A673 (cell line): Measurements from ENCODE around the gene NR5A2. TPM values are rescaled to one million over a fixed set of nuclear protein-coding genes. Genes with fewer than 3 reads are reported as not detected.

Experiments
- BruUV-seq: library from RNA; stranded (reverse); fragments of 400-500 nt; replicated peaks from 2 replicates; lab custom pipeline; 2021; lab: Mats Ljungman, UMichigan
- CTCF ChIA-PET: fragments of 300-600 bp; sonication (Branson Sonifier 250); formaldehyde crosslinking; loops from one replicate; lab custom pipeline; 2022; ENCODE audit warnings: antibody characterized with exemption; lab: Charles Lee
- POLR2A ChIA-PET: fragments of 300-600 bp; sonication (Branson Sonifier 250); formaldehyde crosslinking; loops from one replicate; lab custom pipeline; 2022; ENCODE audit warnings: antibody characterized with exemption; ENCODE audit not compliant: low non-redundant PET; lab: Charles Lee
- DNase-seq: peaks from one replicate; pipeline ENCODE4 v3.0.0-alpha.2; 2015; ENCODE audit warnings: low spot score
- H3K27ac ChIP-seq: fragments of 200-600 bp; sonication (generic); 2 replicates; pipeline ENCODE4 v1.5.1; 2016; ENCODE audit warnings: mixed run types, low read depth, mild to moderate bottlenecking, mixed read lengths, antibody characterized with exemption, low read length; ENCODE audit not compliant: poor library complexity, severe bottlenecking
- H3K27me3 ChIP-seq: fragments of 200-600 bp; sonication (generic); replicated peaks from 2 replicates; pipeline ENCODE4 v1.6.1; 2017; ENCODE audit warnings: mixed run types, low read depth, mild to moderate bottlenecking, mixed read lengths, antibody characterized with exemption, low read length; ENCODE audit not compliant: insufficient read depth, poor library complexity
- H3K36me3 ChIP-seq: fragments of 200-600 bp; sonication (generic); 2 replicates; pipeline ENCODE4 v1.6.1; 2016; ENCODE audit warnings: mixed run types, mild to moderate bottlenecking, mixed read lengths, antibody characterized with exemption, low read length; ENCODE audit not compliant: insufficient read depth, poor library complexity, severe bottlenecking
- H3K4me1 ChIP-seq: fragments of 200-600 bp; sonication (generic); 2 replicates; pipeline ENCODE4 v1.6.1; 2017; ENCODE audit warnings: mixed run types, mild to moderate bottlenecking, mixed read lengths, antibody characterized with exemption, low read length; ENCODE audit not compliant: insufficient read depth, poor library complexity, severe bottlenecking
- H3K4me3 ChIP-seq: fragments of 200-600 bp; sonication (generic); 2 replicates; pipeline ENCODE4 v1.5.1; 2016; ENCODE audit warnings: low read depth, mixed run types, mild to moderate bottlenecking, mixed read lengths, low read length; ENCODE audit not compliant: poor library complexity, severe bottlenecking
- H3K9me3 ChIP-seq: fragments of 200-600 bp; sonication (generic); 2 replicates; pipeline ENCODE4 v1.6.1; 2016; ENCODE audit warnings: mixed run types, low read depth, mild to moderate bottlenecking, mixed read lengths, antibody characterized with exemption, low read length; ENCODE audit not compliant: poor library complexity, severe bottlenecking
- EZH2 ChIP-seq: fragments of 200-600 bp; sonication (generic); IDR thresholded peaks from 2 replicates; pipeline ENCODE4 v1.6.1; 2017; ENCODE audit warnings: borderline replicate concordance, low read depth, mild to moderate bottlenecking, mixed read lengths, antibody characterized with exemption, low read length; ENCODE audit not compliant: poor library complexity, severe bottlenecking
- intact Hi-C: fragments of 100-400 bp; cut with micrococcal nuclease; formaldehyde crosslinking; loops from one replicate; pipeline ENCODE4 v1.10.0; 2022; ENCODE audit not compliant: unreplicated experiment
- total RNA-seq: library from RNA; stranded (reverse); gene quantifications from 2 replicates; pipeline ENCODE4 v1.2.3, GENCODE V29; 2021
- TF ChIP-seq, protein P1 (sequence below): fragments of 300-800, 200-600 bp; sonication (generic); conservative IDR thresholded peaks from 2 replicates; pipeline ENCODE4 v1.5.1; 2017; ENCODE audit warnings: low read depth, mild to moderate bottlenecking, antibody characterized with exemption, low read length, moderate library complexity, mixed read lengths

The NR5A2 gene
- total RNA-seq, 1 experiment from 2014 or later: not detected

- Histone ChIP-seq H3K4me1 (no peaks in the 10 kb centered on the region), H3K27ac (no peak overlapping the region), H3K9me3 (no peaks in the 10 kb centered on the region), H3K4me3 (no peak overlapping the region), H3K36me3 (no peaks in the 10 kb centered on the region), H3K27me3 (peaks cover 2% of the 10 kb centered on the region)
- no peak for DNase-seq
- ChIA-PET CTCF (no interaction called here), POLR2A (no interaction called here)
- TF ChIP-seq, protein P1, sequence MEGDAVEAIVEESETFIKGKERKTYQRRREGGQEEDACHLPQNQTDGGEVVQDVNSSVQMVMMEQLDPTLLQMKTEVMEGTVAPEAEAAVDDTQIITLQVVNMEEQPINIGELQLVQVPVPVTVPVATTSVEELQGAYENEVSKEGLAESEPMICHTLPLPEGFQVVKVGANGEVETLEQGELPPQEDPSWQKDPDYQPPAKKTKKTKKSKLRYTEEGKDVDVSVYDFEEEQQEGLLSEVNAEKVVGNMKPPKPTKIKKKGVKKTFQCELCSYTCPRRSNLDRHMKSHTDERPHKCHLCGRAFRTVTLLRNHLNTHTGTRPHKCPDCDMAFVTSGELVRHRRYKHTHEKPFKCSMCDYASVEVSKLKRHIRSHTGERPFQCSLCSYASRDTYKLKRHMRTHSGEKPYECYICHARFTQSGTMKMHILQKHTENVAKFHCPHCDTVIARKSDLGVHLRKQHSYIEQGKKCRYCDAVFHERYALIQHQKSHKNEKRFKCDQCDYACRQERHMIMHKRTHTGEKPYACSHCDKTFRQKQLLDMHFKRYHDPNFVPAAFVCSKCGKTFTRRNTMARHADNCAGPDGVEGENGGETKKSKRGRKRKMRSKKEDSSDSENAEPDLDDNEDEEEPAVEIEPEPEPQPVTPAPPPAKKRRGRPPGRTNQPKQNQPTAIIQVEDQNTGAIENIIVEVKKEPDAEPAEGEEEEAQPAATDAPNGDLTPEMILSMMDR: no peak
- no peak for TF ChIP-seq EZH2
- BruUV-seq: no TSS peak
- intact Hi-C loops: no loop called here
Observed at GRCh38 chr1:199995096-199995685, 32.3 kb upstream of the NR5A2 start.

DNA sequence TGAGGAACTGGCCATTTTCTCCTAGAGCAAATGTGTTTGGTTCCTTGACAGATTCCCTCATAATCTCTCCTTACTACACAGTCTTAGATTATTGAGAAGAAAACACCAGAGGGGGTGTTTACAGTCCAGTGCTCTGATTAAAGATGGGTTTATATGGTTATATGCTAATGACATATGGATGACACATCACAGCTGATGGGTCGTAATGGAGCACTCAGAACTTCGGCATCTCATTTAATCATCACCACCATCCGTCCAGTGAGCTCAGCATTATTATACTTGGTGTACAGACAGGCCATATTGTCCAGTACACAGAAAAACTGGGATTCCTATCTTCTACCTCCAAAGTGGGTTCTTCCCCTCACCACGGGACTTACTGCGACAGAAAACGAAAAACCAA, 22.3 kb upstream of the NR5A2 start:
- intact Hi-C loops: no loop called here
- no peaks in the 10 kb centered on the region for H3K9me3 ChIP-seq
- H3K4me1 ChIP-seq: no peaks in the 10 kb centered on the region
- H3K4me3 ChIP-seq: no peak overlapping the region
- H3K27me3 ChIP-seq: no peaks in the 10 kb centered on the region
- DNase-seq: no peak
- H3K27ac ChIP-seq: no peak overlapping the region
- no TSS peak for BruUV-seq
- ChIA-PET CTCF (no interaction called here), POLR2A (no interaction called here)
- no peaks in the 10 kb centered on the region for H3K36me3 ChIP-seq
- TF ChIP-seq, protein P1: no peak
- TF ChIP-seq EZH2: no peak

GRCh38 chr1:200006711-200007110, 20.8 kb upstream of the NR5A2 start:
- CTCF ChIA-PET: no interaction called here
- TF ChIP-seq, protein P1: no peak
- TF ChIP-seq EZH2: no peak
- Histone ChIP-seq H3K4me3 (no peak overlapping the region), H3K4me1 (no peaks in the 10 kb centered on the region), H3K27ac (no peak overlapping the region), H3K27me3 (no peaks in the 10 kb centered on the region), H3K36me3 (no peaks in the 10 kb centered on the region), H3K9me3 (no peaks in the 10 kb centered on the region)
- intact Hi-C loops: no loop called here
- DNase-seq: no peak
- POLR2A ChIA-PET: no interaction called here
- BruUV-seq: no TSS peak
